Rectal smooth muscle tissue (tissue), 1 donor: ENCODE data around the gene CCL27.

Experiments
- H3K27ac ChIP-seq: one replicate; pipeline ENCODE4 v1.7.0; 2013; ENCODE audit warnings: low read depth, low read length, inconsistent platforms
- H3K27me3 ChIP-seq: one replicate; pipeline ENCODE4 v1.7.0; 2013; ENCODE audit warnings: low read length; ENCODE audit not compliant: control insufficient read depth, insufficient read depth
- H3K36me3 ChIP-seq: one replicate; pipeline ENCODE4 v1.7.0; 2013; ENCODE audit warnings: low read length; ENCODE audit not compliant: control insufficient read depth, insufficient read depth
- H3K4me1 ChIP-seq: one replicate; pipeline ENCODE4 v1.7.0; 2013; ENCODE audit warnings: low read length; ENCODE audit not compliant: control insufficient read depth, insufficient read depth
- H3K4me3 ChIP-seq: one replicate; pipeline ENCODE4 v1.7.0; 2013; ENCODE audit warnings: low read length
- H3K9ac ChIP-seq: one replicate; pipeline ENCODE4 v1.7.0; 2013; ENCODE audit warnings: low read length

The CCL27 gene

GRCh38 chr9:34628656-34629490, 33.6 kb downstream of the CCL27 start, which contains the start of gene ARID3C:
TSS of gene ARID3C (minus strand) at chr9:34629066. CDS start at chr9:34628014, 1,052 bp downstream.
- H3K9ac ChIP-seq, result no peak within 1 kb of the TSS
- peaks cover 56% of the 10 kb centered on the region for H3K27me3 ChIP-seq
- no peaks in the 10 kb centered on the region for H3K36me3 ChIP-seq
- no peak within 1 kb of the TSS for H3K27ac ChIP-seq
- H3K4me3 ChIP-seq, result peak within 1 kb of the TSS; percentile 53
- peaks cover 5% of the 10 kb centered on the region for H3K4me1 ChIP-seq

GRCh38 chr9:34627716-34628655, 34.5 kb downstream of the CCL27 start:
- no peak overlapping the region for H3K27ac ChIP-seq
- H3K27me3 ChIP-seq, result peaks cover 62% of the 10 kb centered on the region
- peaks cover 5% of the 10 kb centered on the region for H3K4me1 ChIP-seq
- H3K36me3 ChIP-seq, result no peaks in the 10 kb centered on the region
- peak overlapping the region; percentile 53 for H3K4me3 ChIP-seq
- no peak overlapping the region for H3K9ac ChIP-seq

GRCh38 chr9:34625186-34625486, 37.3 kb downstream of the CCL27 start:
- H3K9ac ChIP-seq, result no peak overlapping the region
- no peaks in the 10 kb centered on the region for H3K36me3 ChIP-seq
- H3K27me3 ChIP-seq, result peaks cover 62% of the 10 kb centered on the region
- H3K4me1 ChIP-seq, result peaks cover 9% of the 10 kb centered on the region
- no peak overlapping the region for H3K27ac ChIP-seq
- no peak overlapping the region for H3K4me3 ChIP-seq

GRCh38 chr9:34624475-34625185, 37.8 kb downstream of the CCL27 start:
- Histone ChIP-seq H3K27ac (no peak overlapping the region), H3K4me3 (no peak overlapping the region), H3K9ac (no peak overlapping the region), H3K27me3 (peaks cover 58% of the 10 kb centered on the region), H3K36me3 (no peaks in the 10 kb centered on the region), H3K4me1 (peaks cover 12% of the 10 kb centered on the region)

GRCh38 chr9:34623374-34624235, 38.9 kb downstream of the CCL27 start:
- H3K4me3 ChIP-seq, result no peak overlapping the region
- H3K36me3 ChIP-seq, result no peaks in the 10 kb centered on the region
- H3K27me3 ChIP-seq, result peaks cover 51% of the 10 kb centered on the region
- H3K27ac ChIP-seq, result no peak overlapping the region
- peaks cover 14% of the 10 kb centered on the region for H3K4me1 ChIP-seq
- no peak overlapping the region for H3K9ac ChIP-seq

GRCh38 chr9:34620061-34620994, 42.1 kb downstream of the CCL27 start, which contains the start of gene DCTN3:
TSS of gene DCTN3 (minus strand) at chr9:34620495. CDS start at chr9:34620464, 31 bp downstream.
- peaks cover 20% of the 10 kb centered on the region for H3K36me3 ChIP-seq
- peak within 1 kb of the TSS; percentile 94 for H3K4me3 ChIP-seq
- peaks cover 11% of the 10 kb centered on the region for H3K4me1 ChIP-seq
- peaks cover 21% of the 10 kb centered on the region for H3K27me3 ChIP-seq
- peak within 1 kb of the TSS; percentile 25 for H3K9ac ChIP-seq
- no peak within 1 kb of the TSS for H3K27ac ChIP-seq

GRCh38 chr9:34615132-34615531, 47.3 kb downstream of the CCL27 start:
- no peaks in the 10 kb centered on the region for H3K27me3 ChIP-seq
- peaks cover 28% of the 10 kb centered on the region for H3K36me3 ChIP-seq
- H3K27ac ChIP-seq, result no peak overlapping the region
- no peak overlapping the region for H3K4me3 ChIP-seq
- H3K9ac ChIP-seq, result no peak overlapping the region
- H3K4me1 ChIP-seq, result peaks cover 13% of the 10 kb centered on the region

- Histone ChIP-seq H3K9ac (no peak overlapping the region), H3K4me3 (peak overlapping the region; percentile 93), H3K36me3 (peaks cover 27% of the 10 kb centered on the region), H3K4me1 (peaks cover 6% of the 10 kb centered on the region), H3K27me3 (no peaks in the 10 kb centered on the region), H3K27ac (peak overlapping the region; percentile 71)
These were observed 49.6 kb downstream of the CCL27 start for GRCh38 chr9:34612788-34613390.
